Type B pancreatic cell (in vitro differentiated cells): ENCODE data around the gene SDE2. TPM values are rescaled to one million over a fixed set of nuclear protein-coding genes. Genes with fewer than 3 reads are reported as not detected.
"Not testable (repeated sequence)": the region's sequence is repeated elsewhere in the genome, so short reads cannot be mapped to it uniquely, and the experiment has no call there.

ENCODE experiments used
- DNase-seq: peaks from one replicate; pipeline ENCODE4 v3.0.0; 2021; ENCODE audit warnings: mixed read lengths; ENCODE audit not compliant: unreplicated experiment; ENCODE audit errors: extremely low spot score
- H3K27ac Mint-ChIP-seq: 2 replicates; pipeline ENCODE4 v1.8.0; 2021; ENCODE audit warnings: mild to moderate bottlenecking, mixed read lengths
- H3K27me3 Mint-ChIP-seq: 2 replicates; pipeline ENCODE4 v1.8.0; 2021; ENCODE audit warnings: mixed read lengths
- H3K36me3 Mint-ChIP-seq: 2 replicates; pipeline ENCODE4 v1.8.0; 2021; ENCODE audit warnings: mixed read lengths
- H3K4me1 Mint-ChIP-seq: one replicate; pipeline ENCODE4 v1.8.0; 2021; ENCODE audit warnings: mixed read lengths; ENCODE audit not compliant: unreplicated experiment
- H3K4me3 Mint-ChIP-seq: 2 replicates; pipeline ENCODE4 v1.8.0; 2021; ENCODE audit warnings: mild to moderate bottlenecking, mixed read lengths
- H3K9me3 Mint-ChIP-seq: 2 replicates; pipeline ENCODE4 v1.8.0; 2021; ENCODE audit warnings: mixed read lengths
- total RNA-seq: library from RNA; stranded (reverse); gene quantifications from 2 replicates; pipeline ENCODE4 v1.2.1, GENCODE V29; 2021; ENCODE audit warnings: low replicate concordance
- TF ChIP-seq, protein P1 (sequence below): fragments of 200-600 bp; sonication (generic); conservative IDR thresholded peaks from 2 replicates; pipeline ENCODE4 v1.5.0; 2021; ENCODE audit warnings: antibody characterized with exemption, mild to moderate bottlenecking

Gene SDE2
- total RNA-seq, 1 donor from 2014 or later: 15.1 TPM

- H3K27ac Mint-ChIP-seq: no peak overlapping the region
- no peak for DNase-seq
- peaks cover 21% of the 10 kb centered on the region for H3K27me3 Mint-ChIP-seq
- no peaks in the 10 kb centered on the region for H3K36me3 Mint-ChIP-seq
- no peak overlapping the region for H3K4me3 Mint-ChIP-seq
- TF ChIP-seq, protein P1, sequence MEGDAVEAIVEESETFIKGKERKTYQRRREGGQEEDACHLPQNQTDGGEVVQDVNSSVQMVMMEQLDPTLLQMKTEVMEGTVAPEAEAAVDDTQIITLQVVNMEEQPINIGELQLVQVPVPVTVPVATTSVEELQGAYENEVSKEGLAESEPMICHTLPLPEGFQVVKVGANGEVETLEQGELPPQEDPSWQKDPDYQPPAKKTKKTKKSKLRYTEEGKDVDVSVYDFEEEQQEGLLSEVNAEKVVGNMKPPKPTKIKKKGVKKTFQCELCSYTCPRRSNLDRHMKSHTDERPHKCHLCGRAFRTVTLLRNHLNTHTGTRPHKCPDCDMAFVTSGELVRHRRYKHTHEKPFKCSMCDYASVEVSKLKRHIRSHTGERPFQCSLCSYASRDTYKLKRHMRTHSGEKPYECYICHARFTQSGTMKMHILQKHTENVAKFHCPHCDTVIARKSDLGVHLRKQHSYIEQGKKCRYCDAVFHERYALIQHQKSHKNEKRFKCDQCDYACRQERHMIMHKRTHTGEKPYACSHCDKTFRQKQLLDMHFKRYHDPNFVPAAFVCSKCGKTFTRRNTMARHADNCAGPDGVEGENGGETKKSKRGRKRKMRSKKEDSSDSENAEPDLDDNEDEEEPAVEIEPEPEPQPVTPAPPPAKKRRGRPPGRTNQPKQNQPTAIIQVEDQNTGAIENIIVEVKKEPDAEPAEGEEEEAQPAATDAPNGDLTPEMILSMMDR: no peak
- H3K9me3 Mint-ChIP-seq: no peaks in the 10 kb centered on the region
- H3K4me1 Mint-ChIP-seq: peaks cover 9% of the 10 kb centered on the region
These were observed 55.6 kb downstream of the SDE2 start for GRCh38 chr1:225943582-225943981.

GRCh38 chr1:225942574-225942973 is 56.6 kb downstream of the SDE2 start:
- H3K27me3 Mint-ChIP-seq: peaks cover 16% of the 10 kb centered on the region
- no peak for DNase-seq
- no peak overlapping the region for H3K27ac Mint-ChIP-seq
- no peaks in the 10 kb centered on the region for H3K36me3 Mint-ChIP-seq
- no peaks in the 10 kb centered on the region for H3K9me3 Mint-ChIP-seq
- TF ChIP-seq, protein P1: no peak
- peaks cover 9% of the 10 kb centered on the region for H3K4me1 Mint-ChIP-seq
- no peak overlapping the region for H3K4me3 Mint-ChIP-seq

GRCh38 chr1:225941942-225942222 is 57.3 kb downstream of the SDE2 start:
- peak overlapping the region; percentile 48 for H3K27ac Mint-ChIP-seq
- H3K4me3 Mint-ChIP-seq: no peak overlapping the region
- H3K4me1 Mint-ChIP-seq: peaks cover 12% of the 10 kb centered on the region
- H3K27me3 Mint-ChIP-seq: peaks cover 13% of the 10 kb centered on the region
- DNase-seq: no peak
- TF ChIP-seq, protein P1: no peak
- H3K36me3 Mint-ChIP-seq: no peaks in the 10 kb centered on the region
- no peaks in the 10 kb centered on the region for H3K9me3 Mint-ChIP-seq

- Mint-ChIP-seq H3K9me3 (no peaks in the 10 kb centered on the region), H3K4me1 (peaks cover 15% of the 10 kb centered on the region), H3K27me3 (peaks cover 13% of the 10 kb centered on the region), H3K4me3 (peak within 1 kb of the TSS; percentile 52), H3K36me3 (no peaks in the 10 kb centered on the region), H3K27ac (peak within 1 kb of the TSS; percentile 48)
- TF ChIP-seq, protein P1: no peak
- DNase-seq: no peak
These were observed 57.8 kb downstream of the SDE2 start, which contains the start of gene LEFTY2 for GRCh38 chr1:225941187-225941941. LEFTY2 (minus strand) TSS chr1:225941220; CDS start chr1:225941140, 80 bp downstream.

DNA sequence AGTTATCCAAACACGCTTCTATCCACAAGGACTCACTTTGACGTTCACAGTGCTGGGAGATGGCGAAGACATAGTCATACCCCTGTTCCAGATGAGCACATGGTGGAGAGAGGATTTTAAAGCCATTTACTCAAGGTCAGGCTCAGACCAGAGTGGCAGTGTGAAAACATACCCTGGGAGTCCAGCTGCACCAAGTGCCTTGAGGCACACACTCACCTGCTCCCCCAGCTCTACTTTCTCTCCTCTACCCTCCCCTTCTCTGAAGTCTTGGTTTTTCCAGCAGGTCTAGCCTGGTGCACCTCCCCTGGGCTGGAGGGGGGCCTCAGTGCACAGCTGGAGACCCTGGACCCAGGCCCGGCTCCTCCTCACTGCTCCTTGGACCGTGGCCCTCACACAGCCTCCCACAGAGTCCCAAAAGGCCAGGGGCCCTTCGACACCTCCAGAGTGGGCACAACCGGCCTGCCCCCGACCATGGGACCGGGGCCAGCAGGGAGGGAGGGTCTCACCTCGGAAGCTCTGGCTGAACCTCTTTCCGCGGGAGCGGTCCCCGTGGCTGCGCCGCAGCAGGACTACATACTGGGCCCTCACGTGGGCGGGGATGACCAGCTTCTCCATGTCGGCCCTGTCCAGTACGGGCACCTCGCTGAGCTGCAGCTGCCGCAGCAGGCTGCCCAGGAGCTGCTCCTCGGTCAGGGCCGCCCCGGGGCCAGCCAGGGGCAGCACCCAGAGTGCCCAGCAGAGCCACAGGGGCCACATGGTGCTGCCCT is 58.6 kb downstream of the SDE2 start:
- peaks cover 8% of the 10 kb centered on the region for H3K27me3 Mint-ChIP-seq
- no peak overlapping the region for H3K27ac Mint-ChIP-seq

GRCh38 chr1:225939939-225940310 is 59.2 kb downstream of the SDE2 start:
- not testable (repeated sequence) for H3K4me1 Mint-ChIP-seq, H3K27me3 Mint-ChIP-seq, DNase-seq, H3K9me3 Mint-ChIP-seq, H3K36me3 Mint-ChIP-seq, H3K27ac Mint-ChIP-seq
- H3K4me3 Mint-ChIP-seq: peak overlapping the region; percentile 52

More for the DNA sequence above, 58.6 kb downstream of the SDE2 start:
- TF ChIP-seq, protein P1: no peak
- no peaks in the 10 kb centered on the region for H3K36me3 Mint-ChIP-seq
- peaks cover 13% of the 10 kb centered on the region for H3K4me1 Mint-ChIP-seq
- DNase-seq: no peak
- H3K4me3 Mint-ChIP-seq: peak overlapping the region; percentile 52
- H3K9me3 Mint-ChIP-seq: no peaks in the 10 kb centered on the region

- H3K4me3 Mint-ChIP-seq, H3K4me1 Mint-ChIP-seq, H3K27ac Mint-ChIP-seq, DNase-seq, H3K36me3 Mint-ChIP-seq, H3K27me3 Mint-ChIP-seq, H3K9me3 Mint-ChIP-seq: not testable (repeated sequence)
These were observed 59.8 kb downstream of the SDE2 start for GRCh38 chr1:225939097-225939938.
